H9 (cell line): ENCODE data around the gene NPB. TPM values are rescaled to one million over a fixed set of nuclear protein-coding genes. Genes with fewer than 3 reads are reported as not detected.

Experiments
- DNase-seq: peaks from one replicate; pipeline ENCODE4 v3.0.0-alpha.2; 2017
- H2AFZ ChIP-seq: one replicate; pipeline ENCODE4 v1.6.1; 2013; ENCODE audit warnings: mild to moderate bottlenecking, low read length, control low read depth, moderate library complexity
- H2AK5ac ChIP-seq: 2 replicates; pipeline ENCODE4 v1.6.1; 2013; ENCODE audit warnings: low read length, control low read depth, mixed read lengths; ENCODE audit not compliant: insufficient read length
- H2BK120ac ChIP-seq: one replicate; pipeline ENCODE4 v1.6.1; 2013; ENCODE audit warnings: low read depth, mild to moderate bottlenecking, low read length, control low read depth, inconsistent platforms; ENCODE audit not compliant: poor library complexity, severe bottlenecking
- H2BK12ac ChIP-seq: 2 replicates; pipeline ENCODE4 v1.6.1; 2013; ENCODE audit warnings: low read length, control low read depth, mixed read lengths, low read depth; ENCODE audit not compliant: insufficient read length
- H2BK15ac ChIP-seq: 2 replicates; pipeline ENCODE4 v1.6.1; 2013; ENCODE audit warnings: low read depth, low read length, control low read depth
- H2BK20ac ChIP-seq: one replicate; pipeline ENCODE4 v1.6.1; 2013; ENCODE audit warnings: low read depth, mild to moderate bottlenecking, low read length, control low read depth, inconsistent platforms; ENCODE audit not compliant: poor library complexity, severe bottlenecking
- H2BK5ac ChIP-seq: 2 replicates; pipeline ENCODE4 v1.6.1; 2013; ENCODE audit warnings: low read length, control low read depth, mixed read lengths; ENCODE audit not compliant: insufficient read length
- H3K14ac ChIP-seq: 2 replicates; pipeline ENCODE4 v1.6.1; 2013; ENCODE audit warnings: low read length, control low read depth; ENCODE audit not compliant: insufficient read depth
- H3K18ac ChIP-seq: 2 replicates; pipeline ENCODE4 v1.6.1; 2013; ENCODE audit warnings: low read depth, mild to moderate bottlenecking, mixed read lengths, low read length, control low read depth; ENCODE audit not compliant: insufficient read length
- H3K23ac ChIP-seq: 2 replicates; pipeline ENCODE4 v1.6.1; 2013; ENCODE audit warnings: low read length, control low read depth, mixed read lengths, low read depth; ENCODE audit not compliant: insufficient read length
- H3K23me2 ChIP-seq: 2 replicates; pipeline ENCODE4 v1.6.1; 2013; ENCODE audit warnings: low read depth, mild to moderate bottlenecking, mixed read lengths, low read length, control low read depth; ENCODE audit not compliant: insufficient read length, poor library complexity, severe bottlenecking
- H3K27ac ChIP-seq: 2 replicates; pipeline ENCODE4 v1.5.1; 2013; ENCODE audit warnings: low read length, control low read depth, mixed read lengths, low read depth; ENCODE audit not compliant: insufficient read length
- H3K27me3 ChIP-seq: 2 replicates; pipeline ENCODE4 v1.6.1; 2013; ENCODE audit warnings: low read length, control low read depth, inconsistent platforms; ENCODE audit not compliant: insufficient read depth
- H3K4ac ChIP-seq: 2 replicates; pipeline ENCODE4 v1.6.1; 2013; ENCODE audit warnings: low read depth, mild to moderate bottlenecking, control low read depth, inconsistent platforms, low read length, moderate library complexity
- H3K4me1 ChIP-seq: 2 replicates; pipeline ENCODE4 v1.6.1; 2013; ENCODE audit warnings: low read length, control low read depth, inconsistent platforms; ENCODE audit not compliant: insufficient read depth
- H3K4me2 ChIP-seq: 2 replicates; pipeline ENCODE4 v1.6.1; 2013; ENCODE audit warnings: low read length, control low read depth, mixed read lengths; ENCODE audit not compliant: insufficient read length, insufficient read depth
- H3K56ac ChIP-seq: 2 replicates; pipeline ENCODE4 v1.6.1; 2013; ENCODE audit warnings: low read depth, mild to moderate bottlenecking, mixed read lengths, low read length, control low read depth; ENCODE audit not compliant: insufficient read length
- H3K79me1 ChIP-seq: 2 replicates; pipeline ENCODE4 v1.6.1; 2013; ENCODE audit warnings: low read depth, mild to moderate bottlenecking, moderate library complexity, low read length, control low read depth, inconsistent platforms; ENCODE audit not compliant: insufficient read depth, poor library complexity, severe bottlenecking
- H3K79me2 ChIP-seq: 2 replicates; pipeline ENCODE4 v1.6.1; 2013; ENCODE audit warnings: low read length, control low read depth, inconsistent platforms; ENCODE audit not compliant: insufficient read depth
- H3K9ac ChIP-seq: 2 replicates; pipeline ENCODE4 v1.6.1; 2013; ENCODE audit warnings: low read length, control low read depth, mixed read lengths; ENCODE audit not compliant: insufficient read length; ENCODE audit errors: extremely low read depth
- H3K9me3 ChIP-seq: one replicate; pipeline ENCODE4 v1.6.1; 2013; ENCODE audit warnings: low read depth, low read length, inconsistent platforms; ENCODE audit not compliant: control insufficient read depth
- H3T11ph ChIP-seq: one replicate; pipeline ENCODE4 v1.6.1; 2013; ENCODE audit warnings: mild to moderate bottlenecking, low read length, control low read depth, inconsistent platforms
- H4K20me1 ChIP-seq: one replicate; pipeline ENCODE4 v1.6.1; 2013; ENCODE audit not compliant: control insufficient read depth, insufficient read length, insufficient read depth
- H4K5ac ChIP-seq: 2 replicates; pipeline ENCODE4 v1.6.1; 2013; ENCODE audit warnings: low read depth, mild to moderate bottlenecking, mixed read lengths, low read length, control low read depth; ENCODE audit not compliant: insufficient read length
- H4K8ac ChIP-seq: replicated peaks from 2 replicates; pipeline ENCODE4 v1.6.1; 2013; ENCODE audit warnings: low read length, control low read depth, mixed read lengths, low read depth; ENCODE audit not compliant: insufficient read length
- H4K91ac ChIP-seq: 2 replicates; pipeline ENCODE4 v1.6.1; 2013; ENCODE audit warnings: low read depth, mild to moderate bottlenecking, moderate library complexity, mixed read lengths, low read length, control low read depth; ENCODE audit not compliant: insufficient read length
- H3K27ac Mint-ChIP-seq, 3 experiments: 2 replicates in 2 of 3; 3 replicates in 1 of 3; pipeline ENCODE4 v1.8.0; 2020 to 2021; ENCODE audit warnings: mixed read lengths in 3 of 3, mild to moderate bottlenecking in 1 of 3, moderate library complexity in 1 of 3
- H3K27me3 Mint-ChIP-seq: 2 replicates; pipeline ENCODE4 v1.8.0; 2021; ENCODE audit warnings: low read depth, mild to moderate bottlenecking, moderate library complexity, mixed read lengths
- H3K36me3 Mint-ChIP-seq, 3 experiments: 2 replicates in 2 of 3; 3 replicates in 1 of 3; pipeline ENCODE4 v1.8.0; 2020 to 2021; ENCODE audit warnings: low read depth in 3 of 3, mixed read lengths in 3 of 3; ENCODE audit not compliant: insufficient read depth in 1 of 3
- H3K4me1 Mint-ChIP-seq, 2 experiments: 2 replicates each; pipeline ENCODE4 v1.8.0; 2020; ENCODE audit warnings: mixed read lengths in 2 of 2
- H3K4me3 Mint-ChIP-seq, 2 experiments: 2 replicates in 1 of 2; 3 replicates in 1 of 2; pipeline ENCODE4 v1.8.0; 2020 to 2021; ENCODE audit warnings: mild to moderate bottlenecking in 2 of 2, mixed read lengths in 2 of 2, moderate library complexity in 1 of 2
- H3K9me3 Mint-ChIP-seq, 2 experiments: 2 replicates in 1 of 2; 3 replicates in 1 of 2; pipeline ENCODE4 v1.8.0; 2020; ENCODE audit warnings: mild to moderate bottlenecking in 2 of 2, mixed read lengths in 2 of 2, moderate library complexity in 1 of 2
- WGBS: extraction: QIAGEN DNeasy Blood & Tissue Kit; methylation state at CpG from one replicate; pipeline ENCODE4 v1.1.7; 2013; ENCODE audit warnings: missing lambda C conversion rate, low lambda C conversion rate, mixed read lengths; ENCODE audit not compliant: insufficient read length; ENCODE audit errors: extremely low coverage; 5-methylcytosine and 5-hydroxymethylcytosine counted together
- total RNA-seq: library from RNA; stranded (reverse); gene quantifications from 2 replicates; pipeline ENCODE4 v1.2.1, GENCODE V29; 2021
- TF ChIP-seq, protein P1 (sequence below): fragments of 200-600 bp; sonication (generic); conservative IDR thresholded peaks from 3 replicates; pipeline ENCODE4 v1.8.0; 2021; ENCODE audit warnings: antibody characterized with exemption, mild to moderate bottlenecking

NPB gene
- total RNA-seq, 1 experiment from 2014 or later = 2.1 TPM

DNA sequence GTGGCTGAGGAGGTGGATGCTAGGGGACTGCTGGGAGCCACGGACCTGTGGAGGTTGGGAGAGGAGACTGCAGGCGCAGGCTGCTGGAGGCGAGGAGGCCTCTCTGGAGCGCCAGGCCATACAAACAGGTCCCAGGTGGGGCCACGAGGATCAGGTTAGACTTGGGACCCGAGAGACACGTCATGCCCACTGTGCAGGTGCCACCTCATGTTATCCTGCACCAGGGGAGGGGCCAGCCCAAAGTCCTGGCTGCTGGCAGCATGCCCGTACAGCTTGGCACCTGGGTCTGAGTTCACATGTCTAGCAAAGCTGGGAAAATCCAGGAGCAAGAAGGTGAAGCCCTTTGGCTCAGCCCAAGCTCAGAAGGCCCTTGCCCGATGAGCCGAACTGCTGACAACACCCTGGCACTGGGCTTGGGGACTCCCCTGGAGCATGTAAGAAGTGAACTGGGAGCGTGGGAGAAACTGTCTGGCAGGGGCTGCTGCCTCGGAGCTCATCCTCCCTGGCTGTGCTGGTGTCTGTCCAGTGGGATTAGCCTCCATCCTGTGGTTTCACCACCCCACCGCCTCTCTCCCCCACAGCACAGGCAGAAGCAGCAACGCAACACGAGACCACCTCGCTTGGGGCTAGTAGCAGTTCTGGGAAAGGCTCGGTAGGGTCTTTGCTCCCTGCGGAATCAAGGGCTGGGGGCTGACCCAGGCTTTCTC lies 36.2 kb upstream of the NPB start:
- H3K4me1 ChIP-seq = no peaks in the 10 kb centered on the region
- H3K23me2 ChIP-seq = peaks cover 11% of the 10 kb centered on the region
- no peak overlapping the region for H4K8ac ChIP-seq
- H2BK120ac ChIP-seq = no peak overlapping the region
- no CpG with 5 or more reads among the region's 18 CpGs for WGBS
- no peak overlapping the region for H2AK5ac ChIP-seq
- H3K27me3 ChIP-seq = no peaks in the 10 kb centered on the region
- H3K18ac ChIP-seq = no peak overlapping the region
- DNase-seq = peak; percentile 36
- no peaks in the 10 kb centered on the region; the same call in 1 of the 2 replicates for H3K79me2 ChIP-seq
- no peak overlapping the region for H3K27ac ChIP-seq
- H4K20me1 ChIP-seq = no peaks in the 10 kb centered on the region
- no peak overlapping the region for H2BK12ac ChIP-seq
- no peak overlapping the region for H3K14ac ChIP-seq
- H2BK15ac ChIP-seq = no peak overlapping the region
- H2BK20ac ChIP-seq = no peak overlapping the region
- Mint-ChIP-seq H3K27ac (no peak overlapping the region), H3K9me3 (peaks cover 0 to 3% of the 10 kb centered on the region in 2 experiments; a peak in 1 of 5 replicates), H3K36me3 (peaks cover 13 to 33% (median 32%) of the 10 kb centered on the region in 3 experiments; a peak in 6 of 7 replicates), H3K4me3 (no peak overlapping the region), H3K4me1 (peaks cover 21 to 39% of the 10 kb centered on the region in 2 experiments), H3K27me3 (no peaks in the 10 kb centered on the region; the same call in 1 of the 2 replicates)
- H2AFZ ChIP-seq = no peak overlapping the region
- TF ChIP-seq, protein P1, sequence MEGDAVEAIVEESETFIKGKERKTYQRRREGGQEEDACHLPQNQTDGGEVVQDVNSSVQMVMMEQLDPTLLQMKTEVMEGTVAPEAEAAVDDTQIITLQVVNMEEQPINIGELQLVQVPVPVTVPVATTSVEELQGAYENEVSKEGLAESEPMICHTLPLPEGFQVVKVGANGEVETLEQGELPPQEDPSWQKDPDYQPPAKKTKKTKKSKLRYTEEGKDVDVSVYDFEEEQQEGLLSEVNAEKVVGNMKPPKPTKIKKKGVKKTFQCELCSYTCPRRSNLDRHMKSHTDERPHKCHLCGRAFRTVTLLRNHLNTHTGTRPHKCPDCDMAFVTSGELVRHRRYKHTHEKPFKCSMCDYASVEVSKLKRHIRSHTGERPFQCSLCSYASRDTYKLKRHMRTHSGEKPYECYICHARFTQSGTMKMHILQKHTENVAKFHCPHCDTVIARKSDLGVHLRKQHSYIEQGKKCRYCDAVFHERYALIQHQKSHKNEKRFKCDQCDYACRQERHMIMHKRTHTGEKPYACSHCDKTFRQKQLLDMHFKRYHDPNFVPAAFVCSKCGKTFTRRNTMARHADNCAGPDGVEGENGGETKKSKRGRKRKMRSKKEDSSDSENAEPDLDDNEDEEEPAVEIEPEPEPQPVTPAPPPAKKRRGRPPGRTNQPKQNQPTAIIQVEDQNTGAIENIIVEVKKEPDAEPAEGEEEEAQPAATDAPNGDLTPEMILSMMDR = no peak
- H3K4me2 ChIP-seq = no peak overlapping the region
- no peaks in the 10 kb centered on the region for H3K9me3 ChIP-seq
- no peak overlapping the region for H3K23ac ChIP-seq
- H4K91ac ChIP-seq = no peak overlapping the region
- no peak overlapping the region for H3K56ac ChIP-seq
- H3K9ac ChIP-seq = no peak overlapping the region
- peaks cover 2% of the 10 kb centered on the region for H3K79me1 ChIP-seq
- H4K5ac ChIP-seq = no peak overlapping the region
- no peak overlapping the region for H3K4ac ChIP-seq
- H3T11ph ChIP-seq = no peak overlapping the region
- H2BK5ac ChIP-seq = no peak overlapping the region
